NCI-H524 treated with DMSO at 0.1 percent for 48 hours (cell line): ENCODE measurements around the gene EMC8.
"Not testable (repeated sequence)": the region's sequence is repeated elsewhere in the genome, so short reads cannot be mapped to it uniquely, and the experiment has no call there.

Experiments
- DNase-seq: peaks from one replicate; lab custom pipeline; 2025; lab: John Stamatoyannopoulos, UW

Gene EMC8

GRCh38 chr16:85835227-85835751 is 35.9 kb upstream of the EMC8 start:
- no peak for DNase-seq

GRCh38 chr16:85834741-85835140 is 35.4 kb upstream of the EMC8 start:
- DNase-seq, result no peak

- no peak for DNase-seq
Measured at GRCh38 chr16:85833219-85833920, 34.0 kb upstream of the EMC8 start.

- no peak for DNase-seq
Measured at GRCh38 chr16:85832570-85833218, 33.4 kb upstream of the EMC8 start.

GRCh38 chr16:85830821-85831220 is 31.5 kb upstream of the EMC8 start:
- DNase-seq, result no peak

- DNase-seq, result no peak
Measured at GRCh38 chr16:85829751-85830445, 30.6 kb upstream of the EMC8 start.

- DNase-seq, result no peak
Measured at GRCh38 chr16:85829171-85829719, 29.9 kb upstream of the EMC8 start.

- no peak for DNase-seq
Measured at GRCh38 chr16:85828166-85828565, 28.8 kb upstream of the EMC8 start.

- no peak for DNase-seq
Measured at GRCh38 chr16:85826686-85827247, 27.4 kb upstream of the EMC8 start.

- DNase-seq, result no peak
Measured at GRCh38 chr16:85825326-85825725, 26.0 kb upstream of the EMC8 start.

- DNase-seq, result no peak
Measured at GRCh38 chr16:85824161-85825135, 25.1 kb upstream of the EMC8 start.

GRCh38 chr16:85823328-85823920 is 24.1 kb upstream of the EMC8 start:
- no peak for DNase-seq

- no peak for DNase-seq
Measured at GRCh38 chr16:85822145-85822544, 22.8 kb upstream of the EMC8 start.

GRCh38 chr16:85821390-85822135 is 22.2 kb upstream of the EMC8 start:
- DNase-seq, result peak; percentile 59

- no peak for DNase-seq
Measured at GRCh38 chr16:85820604-85821372, 21.4 kb upstream of the EMC8 start.

GRCh38 chr16:85819771-85820170 is 20.4 kb upstream of the EMC8 start:
- no peak for DNase-seq

- peak; percentile 37 for DNase-seq
Measured at GRCh38 chr16:85819245-85819644, 19.9 kb upstream of the EMC8 start.

GRCh38 chr16:85817195-85817594 is 17.9 kb upstream of the EMC8 start:
- not testable (repeated sequence) for DNase-seq

- DNase-seq, result no peak
Measured at GRCh38 chr16:85816159-85816558, 16.8 kb upstream of the EMC8 start.
